Left lung (tissue), 10 donors: ENCODE data around the gene PTPRD. TPM values are rescaled to one million over a fixed set of nuclear protein-coding genes. Genes with fewer than 3 reads are reported as not detected.

Experiments
- ATAC-seq: fragments of 200-7000 bp; cut with Tn5 transposase; one replicate; pipeline ENCODE4 v1.9.1; 2020; ENCODE audit warnings: moderate library complexity
- DNase-seq, 4 donors: peaks; one replicate each; pipeline ENCODE4 v3.0.0-alpha.2; 2013 to 2020
- H3K27ac ChIP-seq, 2 donors: fragments of 200-600 bp; sonication (generic) in 1 of 2; one replicate each; pipeline versions ENCODE4 v1.5.0 to v1.8.0; 2020 to 2021
- H3K27me3 ChIP-seq, 2 donors: fragments of 200-600 bp; sonication (generic) in 1 of 2; one replicate each; pipeline versions ENCODE4 v1.5.0 to v1.8.0; 2020 to 2021
- H3K36me3 ChIP-seq, 2 donors: fragments of 200-600 bp; sonication (generic) in 1 of 2; one replicate each; pipeline versions ENCODE4 v1.5.0 to v1.8.0; 2020 to 2021
- H3K4me1 ChIP-seq, 2 donors: fragments of 200-600 bp; one replicate each; pipeline ENCODE4 v1.8.0; 2021
- H3K4me3 ChIP-seq, 2 donors: fragments of 200-600 bp; sonication (generic) in 1 of 2; one replicate each; pipeline versions ENCODE4 v1.5.0 to v1.8.0; 2020 to 2021; ENCODE audit warnings: mild to moderate bottlenecking in 1 of 2
- H3K9me3 ChIP-seq, 2 donors: fragments of 200-600 bp; sonication (generic) in 1 of 2; one replicate each; pipeline versions ENCODE4 v1.5.0 to v1.8.0; 2020 to 2021
- CTCF ChIP-seq, 2 donors: fragments of 200-600 bp; sonication (generic) in 1 of 2; IDR thresholded peaks; one replicate each; pipeline versions ENCODE4 v1.5.0 to v1.8.0; 2021; ENCODE audit warnings: antibody characterized with exemption in 2 of 2
- intact Hi-C, 2 donors: fragments of 100-400 bp; cut with DNase I; formaldehyde crosslinking; loops; one replicate each; pipeline versions ENCODE4 v1.11.2 to v1.14.2; 2022
- polyA plus RNA-seq, 6 donors: library from polyadenylated mRNA; unstranded; fragments of 120-200 nt; gene quantifications; one replicate each; pipeline ENCODE4 v1.2.1, GENCODE V29; 2013; ENCODE audit not compliant: insufficient read length in 6 of 6
- total RNA-seq, 2 donors: library from RNA; stranded (reverse); fragmentation: NEBNext Ultra II Directional; extraction: Animal tissue kit (Norgen Biotek cat#: 25700); gene quantifications; one replicate each; pipeline ENCODE4 v1.2.1, GENCODE V29; 2021
- donor health status: DM: no; HTN: yes; CAD: no.
- donor health status: DM: no; HTN: no; CAD: no.

The PTPRD gene
- total and polyA plus RNA-seq, 8 donors = 24.2 to 167 (median 139) TPM

GRCh38 chr9:8802242-8802641 lies 1810.6 kb downstream of the PTPRD start:
- no peaks in the 10 kb centered on the region for H3K27me3 ChIP-seq
- H3K4me3 ChIP-seq = no peak overlapping the region
- DNase-seq = no peak
- H3K36me3 ChIP-seq = no peaks in the 10 kb centered on the region
- intact Hi-C loops = no loop called here
- no peak for ATAC-seq
- no peaks in the 10 kb centered on the region for H3K9me3 ChIP-seq
- H3K27ac ChIP-seq = no peak overlapping the region
- TF ChIP-seq CTCF (IDR thresholded peaks at IDR 0.05) = no peak
- no peaks in the 10 kb centered on the region for H3K4me1 ChIP-seq

DNA sequence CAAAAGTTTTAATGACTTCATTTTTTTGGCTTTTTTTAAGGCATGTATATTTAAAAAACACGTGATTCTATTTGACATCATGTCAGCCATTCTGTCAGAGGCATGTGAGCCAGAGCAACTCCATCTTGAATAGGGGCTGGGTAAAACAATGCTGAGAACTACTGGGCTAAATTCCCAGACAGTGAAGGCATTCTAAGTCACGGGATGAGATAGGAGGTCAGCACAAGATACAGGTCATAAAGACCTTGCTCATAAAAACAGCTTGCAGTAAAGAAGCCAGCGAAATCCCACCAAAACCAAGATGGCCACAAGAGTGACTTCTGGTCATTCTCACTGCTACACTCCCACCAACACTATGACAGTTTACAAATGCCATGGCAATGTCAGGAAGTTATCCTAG lies 1812.6 kb downstream of the PTPRD start:
- intact Hi-C loops = no loop called here
- no peak for DNase-seq

GRCh38 chr9:8799615-8800014 lies 1813.2 kb downstream of the PTPRD start:
- DNase-seq (no peak), ATAC-seq (no peak)
- no peaks in the 10 kb centered on the region for H3K27me3 ChIP-seq
- no peaks in the 10 kb centered on the region for H3K36me3 ChIP-seq
- no peak overlapping the region for H3K27ac ChIP-seq
- H3K9me3 ChIP-seq = no peaks in the 10 kb centered on the region
- H3K4me3 ChIP-seq = no peak overlapping the region
- no peaks in the 10 kb centered on the region for H3K4me1 ChIP-seq
- no peak for TF ChIP-seq CTCF (IDR thresholded peaks at IDR 0.05)
- intact Hi-C loops = no loop called here

More for the DNA sequence above, 1812.6 kb downstream of the PTPRD start:
- H3K4me1 ChIP-seq = no peaks in the 10 kb centered on the region
- no peaks in the 10 kb centered on the region for H3K36me3 ChIP-seq
- H3K4me3 ChIP-seq = no peak overlapping the region
- no peaks in the 10 kb centered on the region for H3K27me3 ChIP-seq
- no peak for TF ChIP-seq CTCF (IDR thresholded peaks at IDR 0.05)
- no peaks in the 10 kb centered on the region for H3K9me3 ChIP-seq
- no peak overlapping the region for H3K27ac ChIP-seq
- no peak for ATAC-seq

DNA sequence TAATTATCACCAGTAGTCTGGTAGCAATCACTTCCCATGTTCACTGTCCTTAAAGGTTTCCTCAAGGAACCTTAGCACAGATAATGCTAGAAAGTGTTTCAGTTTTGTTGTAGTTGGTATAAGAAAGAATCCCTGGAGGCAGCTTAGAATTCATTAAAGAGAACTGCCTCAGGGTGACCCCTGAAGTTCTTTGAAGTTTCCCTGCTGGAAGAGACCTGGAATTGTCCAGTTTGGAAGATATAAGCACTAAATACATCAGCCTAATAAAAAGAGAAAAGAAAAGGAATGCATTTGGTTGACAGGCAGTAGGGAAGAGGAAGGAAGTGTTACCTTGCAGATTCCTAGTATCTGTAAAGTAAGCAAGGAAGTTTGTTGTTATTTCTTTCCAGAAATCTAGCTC lies 1813.6 kb downstream of the PTPRD start:
- intact Hi-C loops = no loop called here
- no peaks in the 10 kb centered on the region for H3K36me3 ChIP-seq
- DNase-seq = no peak
- H3K4me3 ChIP-seq = no peak overlapping the region
- H3K27me3 ChIP-seq = no peaks in the 10 kb centered on the region
- no peak for ATAC-seq
- H3K27ac ChIP-seq = no peak overlapping the region
- H3K4me1 ChIP-seq = no peaks in the 10 kb centered on the region
- no peak for TF ChIP-seq CTCF (IDR thresholded peaks at IDR 0.05)
- no peaks in the 10 kb centered on the region for H3K9me3 ChIP-seq

- DNase-seq = peak in 2 of 4 donors; percentile 72 to 83
- TF ChIP-seq CTCF (IDR thresholded peaks at IDR 0.05) = no peak
- Histone ChIP-seq H3K27me3 (no peaks in the 10 kb centered on the region), H3K4me3 (no peak overlapping the region), H3K4me1 (no peaks in the 10 kb centered on the region), H3K36me3 (no peaks in the 10 kb centered on the region), H3K27ac (peak overlapping the region in 1 of 2 donors; percentile 70), H3K9me3 (no peaks in the 10 kb centered on the region)
- intact Hi-C loops = no loop called here
- ATAC-seq = no peak
Observed at GRCh38 chr9:8784838-8785237, 1828.0 kb downstream of the PTPRD start.
